Effector memory CD4-positive, alpha-beta T cell (primary cell): ENCODE results near the gene FNDC3B.

Source experiments
- DNase-seq, 3 donors: peaks; one replicate each; pipeline ENCODE4 v3.0.0-alpha.2; 2020
- H3K27ac ChIP-seq: 2 replicates; pipeline ENCODE4 v1.7.0; 2013; ENCODE audit warnings: mild to moderate bottlenecking, low read length, moderate library complexity; ENCODE audit not compliant: insufficient read depth, poor library complexity, severe bottlenecking
- H3K27me3 ChIP-seq: replicated peaks from 2 replicates; pipeline ENCODE4 v1.7.0; 2013; ENCODE audit warnings: mild to moderate bottlenecking, low read length; ENCODE audit not compliant: insufficient read depth, control insufficient read depth, poor library complexity, severe bottlenecking
- H3K36me3 ChIP-seq: 2 replicates; pipeline ENCODE4 v1.7.0; 2013; ENCODE audit warnings: mild to moderate bottlenecking, low read length, moderate library complexity; ENCODE audit not compliant: control insufficient read depth, insufficient read depth
- H3K4me1 ChIP-seq: 2 replicates; pipeline ENCODE4 v1.7.0; 2013; ENCODE audit warnings: low read length, mild to moderate bottlenecking; ENCODE audit not compliant: control insufficient read depth, insufficient read depth, poor library complexity, severe bottlenecking
- H3K4me3 ChIP-seq: 2 replicates; pipeline ENCODE4 v1.7.0; 2013; ENCODE audit warnings: low read length, low read depth, mild to moderate bottlenecking; ENCODE audit not compliant: insufficient read depth, poor library complexity, severe bottlenecking
- H3K9me3 ChIP-seq: 2 replicates; pipeline ENCODE4 v1.7.0; 2013; ENCODE audit warnings: mild to moderate bottlenecking, low read length, moderate library complexity; ENCODE audit not compliant: control insufficient read depth

The FNDC3B gene

GRCh38 chr3:172107403-172107802 is 68.0 kb downstream of the FNDC3B start:
- peak; percentile 28 to 31 (median 31) for DNase-seq
- Histone ChIP-seq H3K4me1 (peaks cover 37% of the 10 kb centered on the region), H3K4me3 (peak overlapping the region; percentile 20), H3K9me3 (no peaks in the 10 kb centered on the region), H3K36me3 (no peaks in the 10 kb centered on the region), H3K27me3 (no peaks in the 10 kb centered on the region), H3K27ac (peak overlapping the region; percentile 58)

GRCh38 chr3:172110127-172110779 is 70.9 kb downstream of the FNDC3B start:
- DNase-seq = no peak
- Histone ChIP-seq H3K4me3 (no peak overlapping the region), H3K4me1 (peaks cover 24% of the 10 kb centered on the region), H3K36me3 (no peaks in the 10 kb centered on the region), H3K27ac (no peak overlapping the region), H3K9me3 (no peaks in the 10 kb centered on the region), H3K27me3 (no peaks in the 10 kb centered on the region)

GRCh38 chr3:172111163-172111562 is 71.8 kb downstream of the FNDC3B start:
- Histone ChIP-seq H3K4me1 (peaks cover 22% of the 10 kb centered on the region), H3K27me3 (no peaks in the 10 kb centered on the region), H3K9me3 (no peaks in the 10 kb centered on the region), H3K36me3 (no peaks in the 10 kb centered on the region), H3K27ac (no peak overlapping the region), H3K4me3 (no peak overlapping the region)
- DNase-seq = no peak

- H3K36me3 ChIP-seq = no peaks in the 10 kb centered on the region
- no peak overlapping the region for H3K27ac ChIP-seq
- DNase-seq = no peak
- H3K4me1 ChIP-seq = peaks cover 14% of the 10 kb centered on the region
- no peaks in the 10 kb centered on the region for H3K9me3 ChIP-seq
- H3K27me3 ChIP-seq = no peaks in the 10 kb centered on the region
- H3K4me3 ChIP-seq = no peak overlapping the region
Observed at GRCh38 chr3:172112078-172112733, 72.8 kb downstream of the FNDC3B start.

- H3K4me3 ChIP-seq = no peak overlapping the region
- DNase-seq = no peak
- peaks cover 12% of the 10 kb centered on the region for H3K4me1 ChIP-seq
- no peaks in the 10 kb centered on the region for H3K9me3 ChIP-seq
- H3K36me3 ChIP-seq = no peaks in the 10 kb centered on the region
- no peaks in the 10 kb centered on the region for H3K27me3 ChIP-seq
- no peak overlapping the region for H3K27ac ChIP-seq
Observed at GRCh38 chr3:172112734-172113120, 73.3 kb downstream of the FNDC3B start.

GRCh38 chr3:172113710-172114109 is 74.3 kb downstream of the FNDC3B start:
- H3K36me3 ChIP-seq = no peaks in the 10 kb centered on the region
- no peaks in the 10 kb centered on the region for H3K9me3 ChIP-seq
- H3K27ac ChIP-seq = no peak overlapping the region
- H3K27me3 ChIP-seq = no peaks in the 10 kb centered on the region
- H3K4me3 ChIP-seq = no peak overlapping the region
- DNase-seq = no peak
- H3K4me1 ChIP-seq = peaks cover 2% of the 10 kb centered on the region

- no peak for DNase-seq
- no peaks in the 10 kb centered on the region for H3K27me3 ChIP-seq
- no peak overlapping the region for H3K4me3 ChIP-seq
- no peaks in the 10 kb centered on the region for H3K4me1 ChIP-seq
- H3K27ac ChIP-seq = no peak overlapping the region
- no peaks in the 10 kb centered on the region for H3K9me3 ChIP-seq
- no peaks in the 10 kb centered on the region for H3K36me3 ChIP-seq
Observed at GRCh38 chr3:172115059-172115458, 75.7 kb downstream of the FNDC3B start.

GRCh38 chr3:172115787-172116186 is 76.4 kb downstream of the FNDC3B start:
- no peak overlapping the region for H3K27ac ChIP-seq
- H3K4me1 ChIP-seq = no peaks in the 10 kb centered on the region
- no peaks in the 10 kb centered on the region for H3K36me3 ChIP-seq
- no peaks in the 10 kb centered on the region for H3K9me3 ChIP-seq
- H3K4me3 ChIP-seq = no peak overlapping the region
- no peak for DNase-seq
- no peaks in the 10 kb centered on the region for H3K27me3 ChIP-seq

GRCh38 chr3:172118019-172118418 is 78.6 kb downstream of the FNDC3B start:
- Histone ChIP-seq H3K4me1 (no peaks in the 10 kb centered on the region), H3K4me3 (no peak overlapping the region), H3K9me3 (no peaks in the 10 kb centered on the region), H3K36me3 (no peaks in the 10 kb centered on the region), H3K27ac (no peak overlapping the region), H3K27me3 (no peaks in the 10 kb centered on the region)
- DNase-seq = no peak

GRCh38 chr3:172119266-172119969 is 80.0 kb downstream of the FNDC3B start:
- no peaks in the 10 kb centered on the region for H3K9me3 ChIP-seq
- no peaks in the 10 kb centered on the region for H3K27me3 ChIP-seq
- no peak overlapping the region for H3K27ac ChIP-seq
- H3K4me3 ChIP-seq = no peak overlapping the region
- no peaks in the 10 kb centered on the region for H3K36me3 ChIP-seq
- DNase-seq = no peak
- H3K4me1 ChIP-seq = no peaks in the 10 kb centered on the region
